ENCODE measurements around the gene UQCC5. TPM values are rescaled to one million over a fixed set of nuclear protein-coding genes. Genes with fewer than 3 reads are reported as not detected.

Gene UQCC5
- total RNA-seq (1 to 10 TPM; 4.9 to 8.0 TPM), total RNA-seq (4.7 to 6.3 reads per million in 2 donors)

- H3K4me1 Mint-ChIP-seq, result peaks cover 28% of the 10 kb centered on the region
- H3K9me3 ChIP-seq (ENCODE audit: control insufficient read depth, low read length, poor library complexity, severe bottlenecking), result no peaks in the 10 kb centered on the region
These were observed at the start of gene UQCC5 for GRCh38 chr3:52536369-52537164. Gene UQCC5 (plus strand): TSS chr3:52536605. CDS start chr3:52536756, 151 bp downstream.

GRCh38 chr3:52487050-52487787 is 49.2 kb upstream of the UQCC5 start:
- H3K36me3 Mint-ChIP-seq (ENCODE audit: low read depth), result peaks cover 2% of the 10 kb centered on the region
- DNase-seq (no peak), ATAC-seq (no peak)
- H3K27ac Mint-ChIP-seq, result no peak overlapping the region
- no peaks in the 10 kb centered on the region for H3K9me3 ChIP-seq (ENCODE audit: control insufficient read depth, low read length, poor library complexity, severe bottlenecking)
- peaks cover 8% of the 10 kb centered on the region for H3K4me1 Mint-ChIP-seq
- no peaks in the 10 kb centered on the region for H3K27me3 Mint-ChIP-seq
- no peak overlapping the region for H3K4me3 Mint-ChIP-seq

More at GRCh38 chr3:52536369-52537164, at the start of gene UQCC5:
- ATAC-seq (peak; percentile 94), DNase-seq (peak; percentile 93 to 96 (median 95))
- no peaks in the 10 kb centered on the region for H3K27me3 Mint-ChIP-seq
- peak within 1 kb of the TSS; percentile 95 for H3K27ac Mint-ChIP-seq
- peaks cover 4% of the 10 kb centered on the region for H3K36me3 Mint-ChIP-seq (ENCODE audit: low read depth)
- H3K4me3 Mint-ChIP-seq, result peak within 1 kb of the TSS; percentile 98

GRCh38 chr3:52487788-52488691 is 48.4 kb upstream of the UQCC5 start:
- H3K27me3 Mint-ChIP-seq, result no peaks in the 10 kb centered on the region
- no peaks in the 10 kb centered on the region for H3K9me3 ChIP-seq (ENCODE audit: control insufficient read depth, low read length, poor library complexity, severe bottlenecking)
- no peak for ATAC-seq
- no peak overlapping the region for H3K27ac Mint-ChIP-seq
- peaks cover 2% of the 10 kb centered on the region for H3K36me3 Mint-ChIP-seq (ENCODE audit: low read depth)
- DNase-seq, result no peak
- peaks cover 8% of the 10 kb centered on the region for H3K4me1 Mint-ChIP-seq
- H3K4me3 Mint-ChIP-seq, result no peak overlapping the region

GRCh38 chr3:52488746-52489145 is 47.7 kb upstream of the UQCC5 start:
- no peak for DNase-seq
- no peaks in the 10 kb centered on the region for H3K27me3 Mint-ChIP-seq
- no peak overlapping the region for H3K4me3 Mint-ChIP-seq
- H3K4me1 Mint-ChIP-seq, result peaks cover 8% of the 10 kb centered on the region
- H3K36me3 Mint-ChIP-seq (ENCODE audit: low read depth), result peaks cover 2% of the 10 kb centered on the region
- no peaks in the 10 kb centered on the region for H3K9me3 ChIP-seq (ENCODE audit: control insufficient read depth, low read length, poor library complexity, severe bottlenecking)
- ATAC-seq, result no peak
- H3K27ac Mint-ChIP-seq, result no peak overlapping the region

GRCh38 chr3:52489453-52489852 is 47.0 kb upstream of the UQCC5 start:
- H3K9me3 ChIP-seq (ENCODE audit: control insufficient read depth, low read length, poor library complexity, severe bottlenecking), result no peaks in the 10 kb centered on the region
- H3K36me3 Mint-ChIP-seq (ENCODE audit: low read depth), result peaks cover 2% of the 10 kb centered on the region
- peaks cover 7% of the 10 kb centered on the region for H3K4me1 Mint-ChIP-seq
- DNase-seq (no peak), ATAC-seq (no peak)
- no peak overlapping the region for H3K4me3 Mint-ChIP-seq
- H3K27me3 Mint-ChIP-seq, result no peaks in the 10 kb centered on the region
- no peak overlapping the region for H3K27ac Mint-ChIP-seq

GRCh38 chr3:52490035-52490938 is 46.1 kb upstream of the UQCC5 start:
- no peaks in the 10 kb centered on the region for H3K27me3 Mint-ChIP-seq
- no peak overlapping the region for H3K4me3 Mint-ChIP-seq
- no peak for ATAC-seq
- no peak for DNase-seq
- H3K4me1 Mint-ChIP-seq, result peaks cover 8% of the 10 kb centered on the region
- peaks cover 2% of the 10 kb centered on the region for H3K36me3 Mint-ChIP-seq (ENCODE audit: low read depth)
- peak overlapping the region; percentile 21 for H3K27ac Mint-ChIP-seq
- no peaks in the 10 kb centered on the region for H3K9me3 ChIP-seq (ENCODE audit: control insufficient read depth, low read length, poor library complexity, severe bottlenecking)

- H3K9me3 ChIP-seq (ENCODE audit: control insufficient read depth, low read length, poor library complexity, severe bottlenecking), result no peaks in the 10 kb centered on the region
- no peak overlapping the region for H3K4me3 Mint-ChIP-seq
- ATAC-seq (peak; percentile 32), DNase-seq (no peak)
- H3K36me3 Mint-ChIP-seq (ENCODE audit: low read depth), result no peaks in the 10 kb centered on the region
- H3K27me3 Mint-ChIP-seq, result no peaks in the 10 kb centered on the region
- H3K27ac Mint-ChIP-seq, result peak overlapping the region; percentile 14
- peaks cover 8% of the 10 kb centered on the region for H3K4me1 Mint-ChIP-seq
These were observed 45.4 kb upstream of the UQCC5 start for GRCh38 chr3:52490939-52491526.

GRCh38 chr3:52492059-52492458 is 44.3 kb upstream of the UQCC5 start:
- ATAC-seq, result no peak
- no peak for DNase-seq
- peaks cover 8% of the 10 kb centered on the region for H3K4me1 Mint-ChIP-seq
- no peaks in the 10 kb centered on the region for H3K36me3 Mint-ChIP-seq (ENCODE audit: low read depth)
- no peaks in the 10 kb centered on the region for H3K27me3 Mint-ChIP-seq
- no peak overlapping the region for H3K27ac Mint-ChIP-seq
- no peak overlapping the region for H3K4me3 Mint-ChIP-seq
- no peaks in the 10 kb centered on the region for H3K9me3 ChIP-seq (ENCODE audit: control insufficient read depth, low read length, poor library complexity, severe bottlenecking)

- no peaks in the 10 kb centered on the region for H3K36me3 Mint-ChIP-seq (ENCODE audit: low read depth)
- no peak overlapping the region for H3K4me3 Mint-ChIP-seq
- no peaks in the 10 kb centered on the region for H3K27me3 Mint-ChIP-seq
- DNase-seq (no peak), ATAC-seq (no peak)
- peaks cover 8% of the 10 kb centered on the region for H3K4me1 Mint-ChIP-seq
- H3K9me3 ChIP-seq (ENCODE audit: control insufficient read depth, low read length, poor library complexity, severe bottlenecking), result no peaks in the 10 kb centered on the region
- no peak overlapping the region for H3K27ac Mint-ChIP-seq
These were observed 43.0 kb upstream of the UQCC5 start for GRCh38 chr3:52493232-52494017.

- Mint-ChIP-seq H3K27ac (peak overlapping the region; percentile 24), H3K36me3 (ENCODE audit: low read depth) (no peaks in the 10 kb centered on the region), H3K4me1 (peaks cover 8% of the 10 kb centered on the region), H3K27me3 (no peaks in the 10 kb centered on the region), H3K4me3 (no peak overlapping the region)
- H3K9me3 ChIP-seq (ENCODE audit: control insufficient read depth, low read length, poor library complexity, severe bottlenecking), result no peaks in the 10 kb centered on the region
- DNase-seq (no peak), ATAC-seq (no peak)
These were observed 42.0 kb upstream of the UQCC5 start for GRCh38 chr3:52494445-52494844.

- H3K4me3 Mint-ChIP-seq, result no peak within 1 kb of the TSS
These were observed 41.4 kb upstream of the UQCC5 start, which contains the start of gene STAB1 for GRCh38 chr3:52494886-52495495. Gene STAB1 (plus strand): TSS chr3:52495338. CDS start chr3:52495414, 76 bp downstream.

More at GRCh38 chr3:52494886-52495495, 41.4 kb upstream of the UQCC5 start, which contains the start of gene STAB1:
- no peaks in the 10 kb centered on the region for H3K27me3 Mint-ChIP-seq
- no peaks in the 10 kb centered on the region for H3K36me3 Mint-ChIP-seq (ENCODE audit: low read depth)
- peaks cover 8% of the 10 kb centered on the region for H3K4me1 Mint-ChIP-seq
- H3K9me3 ChIP-seq (ENCODE audit: control insufficient read depth, low read length, poor library complexity, severe bottlenecking), result no peaks in the 10 kb centered on the region
- H3K27ac Mint-ChIP-seq, result peak within 1 kb of the TSS; percentile 24
- no peak for DNase-seq
- no peak for ATAC-seq

All from T-helper 17 cell (primary cell).